HFF-Myc (cell line): ENCODE measurements around the gene NINJ2.

Experiments used
- DNase-seq: peaks from one replicate; pipeline ENCODE4 v3.0.0-alpha.2; 2011; ENCODE audit warnings: low read depth; ENCODE audit errors: extremely low read depth
- H3K4me3 ChIP-seq: replicated peaks from 2 replicates; pipeline ENCODE4 v1.5.1; 2011; ENCODE audit warnings: low read depth, mild to moderate bottlenecking, control low read depth, low read length
- TF ChIP-seq, protein P1 (sequence below): IDR thresholded peaks from 2 replicates; pipeline ENCODE4 v1.5.1; 2012; ENCODE audit warnings: mild to moderate bottlenecking, low read depth, low read length, control low read depth; ENCODE audit errors: missing control alignments

The NINJ2 gene

DNA sequence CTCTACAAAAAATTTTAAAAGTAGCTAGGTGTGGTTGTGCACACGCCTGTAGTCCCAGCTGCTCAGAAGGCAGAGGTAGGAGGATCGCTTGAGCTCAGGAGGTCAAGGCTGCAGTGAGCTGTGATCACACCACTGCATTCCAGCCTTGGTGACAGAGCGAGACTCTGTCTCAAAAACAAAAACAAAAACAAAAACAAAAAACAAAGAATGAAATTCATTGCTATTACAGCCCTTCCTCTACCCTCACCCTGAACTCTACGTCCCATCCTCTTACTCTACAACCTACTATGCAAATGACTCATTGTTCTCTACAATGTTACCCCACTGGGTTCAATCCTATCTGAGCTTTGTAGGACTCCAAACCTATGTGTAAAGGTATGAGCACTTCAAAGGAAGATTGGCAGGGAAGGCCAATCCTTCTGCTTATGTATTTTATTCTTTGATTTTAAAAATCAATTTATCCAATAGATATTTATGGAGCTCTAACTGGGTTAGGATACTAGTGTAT, 39.3 kb downstream of the NINJ2 start:
- H3K4me3 ChIP-seq = no peak overlapping the region
- TF ChIP-seq, protein P1, sequence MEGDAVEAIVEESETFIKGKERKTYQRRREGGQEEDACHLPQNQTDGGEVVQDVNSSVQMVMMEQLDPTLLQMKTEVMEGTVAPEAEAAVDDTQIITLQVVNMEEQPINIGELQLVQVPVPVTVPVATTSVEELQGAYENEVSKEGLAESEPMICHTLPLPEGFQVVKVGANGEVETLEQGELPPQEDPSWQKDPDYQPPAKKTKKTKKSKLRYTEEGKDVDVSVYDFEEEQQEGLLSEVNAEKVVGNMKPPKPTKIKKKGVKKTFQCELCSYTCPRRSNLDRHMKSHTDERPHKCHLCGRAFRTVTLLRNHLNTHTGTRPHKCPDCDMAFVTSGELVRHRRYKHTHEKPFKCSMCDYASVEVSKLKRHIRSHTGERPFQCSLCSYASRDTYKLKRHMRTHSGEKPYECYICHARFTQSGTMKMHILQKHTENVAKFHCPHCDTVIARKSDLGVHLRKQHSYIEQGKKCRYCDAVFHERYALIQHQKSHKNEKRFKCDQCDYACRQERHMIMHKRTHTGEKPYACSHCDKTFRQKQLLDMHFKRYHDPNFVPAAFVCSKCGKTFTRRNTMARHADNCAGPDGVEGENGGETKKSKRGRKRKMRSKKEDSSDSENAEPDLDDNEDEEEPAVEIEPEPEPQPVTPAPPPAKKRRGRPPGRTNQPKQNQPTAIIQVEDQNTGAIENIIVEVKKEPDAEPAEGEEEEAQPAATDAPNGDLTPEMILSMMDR = no peak
- no peak for DNase-seq

DNA sequence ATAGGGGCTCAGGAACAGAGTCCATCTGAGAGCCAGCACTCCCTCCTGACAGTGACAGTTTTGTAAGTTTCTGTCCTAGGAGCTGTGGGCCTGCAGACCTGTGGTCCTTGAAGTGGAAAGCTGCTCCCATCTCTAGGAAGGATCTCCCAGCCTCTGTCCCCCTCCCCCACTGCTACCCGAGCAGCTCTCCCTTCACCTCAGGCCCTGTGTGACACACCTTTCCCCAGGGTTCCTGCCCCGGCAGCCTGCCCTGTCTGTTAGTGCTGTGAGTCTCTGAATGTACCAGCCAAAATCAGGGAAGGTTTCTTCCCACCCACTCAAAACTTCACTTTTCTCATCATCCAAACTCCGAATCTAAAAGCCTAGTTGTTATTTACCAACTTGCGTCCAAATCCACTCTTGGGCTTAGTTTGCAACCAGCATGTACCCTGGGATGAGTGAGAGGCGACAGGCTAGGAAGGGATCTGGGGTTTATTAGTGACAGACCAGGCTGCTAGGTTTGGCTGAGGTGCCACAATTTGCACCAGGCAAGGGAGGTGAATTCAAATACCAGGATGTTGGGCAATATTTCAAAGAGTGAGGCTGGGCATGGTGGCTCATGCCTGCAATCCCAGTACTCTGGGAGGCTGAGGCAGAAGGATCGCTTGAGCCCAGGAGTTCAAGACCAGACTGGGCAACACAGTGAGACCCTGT, 39.9 kb downstream of the NINJ2 start:
- TF ChIP-seq, protein P1 = no peak
- no peak for DNase-seq
- H3K4me3 ChIP-seq = no peak overlapping the region

DNA sequence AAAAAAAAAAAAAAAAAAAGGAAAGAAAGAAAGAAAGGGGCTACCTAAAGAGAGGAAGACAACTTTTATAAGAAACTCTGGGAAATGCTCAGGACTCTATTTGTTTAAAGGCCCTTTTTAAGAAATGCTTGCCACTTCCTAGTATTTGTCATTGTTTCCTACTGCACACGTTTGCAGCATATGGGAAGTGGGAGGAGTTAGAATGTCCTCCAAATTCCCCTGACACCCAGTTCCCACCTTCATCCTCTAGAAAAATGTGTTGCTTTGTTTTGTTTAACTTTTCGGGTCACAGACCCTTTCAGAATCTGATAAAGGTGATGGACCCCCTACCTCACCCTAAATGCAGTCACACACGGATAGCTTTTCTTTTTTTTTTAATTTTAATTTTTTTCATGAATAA, 40.8 kb downstream of the NINJ2 start:
- TF ChIP-seq, protein P1 = no peak
- no peak for DNase-seq
- H3K4me3 ChIP-seq = no peak overlapping the region

DNA sequence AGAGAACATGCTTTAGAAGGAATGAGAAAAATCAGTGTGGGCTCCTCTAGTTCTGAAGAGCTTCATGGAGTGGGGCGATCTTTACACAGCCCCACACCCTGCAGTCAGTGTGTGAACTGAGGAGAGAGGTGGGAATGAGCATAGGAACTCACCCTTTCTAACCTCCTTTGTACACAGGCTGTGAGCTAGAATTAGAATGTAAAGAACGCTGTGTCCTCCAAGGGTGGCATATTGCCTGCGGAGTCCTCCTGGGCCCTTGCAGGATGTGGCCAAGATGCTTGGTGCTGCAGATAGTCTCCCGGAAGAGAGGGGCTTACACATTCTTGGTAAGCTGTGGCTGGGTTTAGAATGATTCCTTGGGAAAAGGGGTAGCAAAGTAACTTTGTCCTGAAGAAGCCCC, 43.9 kb downstream of the NINJ2 start:
- H3K4me3 ChIP-seq = no peak overlapping the region
- TF ChIP-seq, protein P1 = no peak
- DNase-seq = no peak

DNA sequence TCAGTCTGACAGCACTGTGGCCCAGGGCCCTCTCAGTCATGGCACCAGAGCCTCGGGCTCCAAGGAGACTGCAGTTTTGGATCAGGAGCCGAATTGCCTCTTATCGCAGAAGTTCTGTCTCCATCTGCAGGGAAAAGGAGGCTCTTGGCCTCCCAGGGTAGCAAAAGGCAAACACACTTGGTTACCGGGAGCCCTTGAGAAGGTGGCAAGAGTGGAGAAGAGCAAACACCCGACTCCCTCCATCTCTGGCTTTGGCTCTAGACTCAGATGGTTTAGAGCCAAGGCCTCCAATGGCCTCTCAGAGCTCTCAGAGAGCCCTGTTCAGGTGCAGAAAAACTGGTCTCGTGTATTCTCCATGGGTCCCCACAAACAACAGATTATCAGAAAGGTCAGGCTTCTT, 44.6 kb downstream of the NINJ2 start:
- TF ChIP-seq, protein P1 = no peak
- no peak overlapping the region for H3K4me3 ChIP-seq
- DNase-seq = no peak

DNA sequence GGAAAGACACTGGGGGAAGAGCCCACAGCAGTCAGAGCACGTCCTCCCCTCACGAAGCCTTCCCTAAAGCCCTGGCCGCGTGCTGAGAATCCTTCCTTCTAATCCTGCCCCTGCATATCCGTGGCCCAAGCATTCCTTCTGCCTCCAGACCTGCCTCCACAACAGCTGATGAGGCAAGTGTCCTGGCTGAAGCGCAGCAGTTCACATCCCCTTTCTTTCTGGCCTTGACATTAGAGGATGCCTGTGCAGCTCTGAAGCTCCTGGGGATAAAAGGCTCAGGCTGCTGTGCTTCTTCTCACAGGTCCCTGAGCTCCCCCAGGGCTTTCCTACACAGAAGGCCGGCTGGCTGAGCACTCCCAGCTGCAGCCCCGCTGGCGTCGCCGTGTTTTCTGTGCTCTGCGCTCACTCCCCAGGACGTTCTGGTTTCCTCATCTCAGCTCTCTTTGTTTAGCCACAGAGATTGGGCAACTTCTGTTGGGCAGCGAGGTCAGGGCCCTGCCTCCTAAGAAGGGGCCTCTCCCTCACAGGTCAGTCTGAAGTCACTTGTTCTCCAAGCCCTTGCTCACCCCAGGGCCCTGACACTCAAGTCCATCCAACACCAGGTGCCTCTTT, 45.8 kb downstream of the NINJ2 start:
- TF ChIP-seq, protein P1 = no peak
- DNase-seq = no peak
- no peak overlapping the region for H3K4me3 ChIP-seq
